Karpas-422 (cell line): ENCODE results near the gene FNDC3B. TPM values are rescaled to one million over a fixed set of nuclear protein-coding genes. Genes with fewer than 3 reads are reported as not detected.
"Not testable (repeated sequence)": the region's sequence is repeated elsewhere in the genome, so short reads cannot be mapped to it uniquely, and the experiment has no call there.

Experiments used
- DNase-seq: peaks from one replicate; pipeline ENCODE4 v3.0.0-alpha.2; 2015
- H2AFZ ChIP-seq: fragments of 200-600 bp; sonication (generic); 2 replicates; pipeline ENCODE4 v1.6.1; 2014; ENCODE audit warnings: antibody characterized with exemption, low read length, mixed read lengths
- H3K27ac ChIP-seq: fragments of 200-600 bp; sonication (generic); 2 replicates; pipeline ENCODE4 v1.5.1; 2014; ENCODE audit warnings: mild to moderate bottlenecking, low read length, moderate library complexity
- H3K27me3 ChIP-seq: fragments of 200-600 bp; sonication (generic); 2 replicates; pipeline ENCODE4 v1.6.1; 2014; ENCODE audit warnings: low read length, mixed read lengths
- H3K36me3 ChIP-seq: fragments of 200-600 bp; sonication (generic); 2 replicates; pipeline ENCODE4 v1.6.1; 2014; ENCODE audit warnings: low read length, mixed read lengths; ENCODE audit not compliant: insufficient read depth
- H3K4me1 ChIP-seq: fragments of 200-600 bp; sonication (generic); 2 replicates; pipeline ENCODE4 v1.6.1; 2014; ENCODE audit warnings: mild to moderate bottlenecking, low read length, mixed read lengths
- H3K4me2 ChIP-seq: fragments of 200-600 bp; sonication (generic); 2 replicates; pipeline ENCODE4 v1.6.1; 2014; ENCODE audit warnings: low read length, low read depth, mild to moderate bottlenecking; ENCODE audit not compliant: poor library complexity, severe bottlenecking
- H3K4me3 ChIP-seq: fragments of 200-600 bp; sonication (generic); 2 replicates; pipeline ENCODE4 v1.5.1; 2014; ENCODE audit warnings: mild to moderate bottlenecking, antibody characterized with exemption, low read length, mixed read lengths
- H3K79me2 ChIP-seq: fragments of 200-600 bp; sonication (generic); 2 replicates; pipeline ENCODE4 v1.6.1; 2014; ENCODE audit warnings: mild to moderate bottlenecking, low read length, mixed read lengths
- H3K9ac ChIP-seq: fragments of 200-600 bp; sonication (generic); 2 replicates; pipeline ENCODE4 v1.6.0; 2014; ENCODE audit warnings: low read length
- H3K9me2 ChIP-seq: fragments of 200-600 bp; sonication (generic), shearing (Covaris generic); replicated peaks from 2 replicates; pipeline ENCODE4 v1.6.0; 2014; ENCODE audit warnings: mild to moderate bottlenecking, low read length, moderate library complexity; ENCODE audit not compliant: insufficient read depth
- H3K9me3 ChIP-seq: fragments of 300-700, 200-600 bp; sonication (generic); 2 replicates; pipeline ENCODE4 v1.6.1; 2014; ENCODE audit warnings: low read length, mixed read lengths
- H4K20me1 ChIP-seq: fragments of 200-600 bp; sonication (generic); 2 replicates; pipeline ENCODE4 v1.6.1; 2014; ENCODE audit warnings: mild to moderate bottlenecking, antibody characterized with exemption, low read length, low read depth; ENCODE audit not compliant: insufficient read depth
- total RNA-seq: library from RNA; depleted of rRNA; stranded (reverse); fragments of >200 nt; shearing (Covaris generic); gene quantifications from 2 replicates; pipeline ENCODE4 v1.2.3, GENCODE V29; 2014; ENCODE audit warnings: low replicate concordance

The FNDC3B gene
- total RNA-seq, 1 experiment from 2014 or later, result 2.6 TPM

DNA sequence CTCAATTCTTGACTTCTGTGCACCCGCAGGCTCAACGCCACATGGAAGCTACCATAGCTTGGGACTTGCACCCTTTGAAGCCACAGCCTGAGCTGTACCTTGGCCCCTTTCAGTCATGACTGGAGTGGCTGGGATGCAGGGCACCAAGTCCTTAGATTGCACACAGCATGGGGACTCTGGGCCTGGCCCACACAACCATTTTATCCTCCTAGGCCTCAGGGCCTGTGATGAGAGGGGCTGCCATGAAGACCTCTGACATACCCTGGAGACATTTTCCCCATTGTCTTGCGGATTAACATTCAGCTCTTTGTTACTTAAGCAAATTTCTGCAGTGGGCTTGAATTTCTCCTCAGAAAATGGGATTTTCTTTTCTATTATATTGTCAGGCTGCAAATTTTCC lies 203.1 kb downstream of the FNDC3B start:
- H4K20me1 ChIP-seq, H3K4me3 ChIP-seq, H3K9me3 ChIP-seq, H3K4me1 ChIP-seq, H3K27ac ChIP-seq, H3K36me3 ChIP-seq, H3K4me2 ChIP-seq, H3K79me2 ChIP-seq, DNase-seq, H2AFZ ChIP-seq, H3K9me2 ChIP-seq, H3K27me3 ChIP-seq, H3K9ac ChIP-seq: not testable (repeated sequence)

GRCh38 chr3:172243376-172243775 lies 204.0 kb downstream of the FNDC3B start:
- not testable (repeated sequence) for H2AFZ ChIP-seq, H3K27ac ChIP-seq, H3K36me3 ChIP-seq, H3K9me2 ChIP-seq, H3K4me1 ChIP-seq, H3K9ac ChIP-seq, H3K79me2 ChIP-seq, H3K9me3 ChIP-seq, H3K4me2 ChIP-seq, H3K27me3 ChIP-seq, DNase-seq, H3K4me3 ChIP-seq, H4K20me1 ChIP-seq

- H3K79me2 ChIP-seq, result no peaks in the 10 kb centered on the region
- H3K9me3 ChIP-seq, result no peaks in the 10 kb centered on the region
- no peaks in the 10 kb centered on the region for H3K36me3 ChIP-seq
- H3K27me3 ChIP-seq, result no peaks in the 10 kb centered on the region
- H3K9ac ChIP-seq, result no peak overlapping the region
- no peak for DNase-seq
- H2AFZ ChIP-seq, result no peak overlapping the region
- no peaks in the 10 kb centered on the region for H4K20me1 ChIP-seq
- no peaks in the 10 kb centered on the region for H3K4me1 ChIP-seq
- no peak overlapping the region for H3K4me2 ChIP-seq
- no peaks in the 10 kb centered on the region for H3K9me2 ChIP-seq
- H3K27ac ChIP-seq, result no peak overlapping the region
- H3K4me3 ChIP-seq, result no peak overlapping the region
These were observed 204.6 kb downstream of the FNDC3B start for GRCh38 chr3:172244011-172244410.

GRCh38 chr3:172245241-172245640 lies 205.9 kb downstream of the FNDC3B start:
- no peak overlapping the region for H3K4me3 ChIP-seq
- H2AFZ ChIP-seq, result no peak overlapping the region
- H3K27ac ChIP-seq, result no peak overlapping the region
- DNase-seq, result no peak
- H3K9me2 ChIP-seq, result no peaks in the 10 kb centered on the region
- H3K4me1 ChIP-seq, result no peaks in the 10 kb centered on the region
- no peaks in the 10 kb centered on the region for H3K9me3 ChIP-seq
- H3K9ac ChIP-seq, result no peak overlapping the region
- no peaks in the 10 kb centered on the region for H3K36me3 ChIP-seq
- no peaks in the 10 kb centered on the region for H3K27me3 ChIP-seq
- no peak overlapping the region for H3K4me2 ChIP-seq
- H3K79me2 ChIP-seq, result no peaks in the 10 kb centered on the region
- H4K20me1 ChIP-seq, result no peaks in the 10 kb centered on the region

DNA sequence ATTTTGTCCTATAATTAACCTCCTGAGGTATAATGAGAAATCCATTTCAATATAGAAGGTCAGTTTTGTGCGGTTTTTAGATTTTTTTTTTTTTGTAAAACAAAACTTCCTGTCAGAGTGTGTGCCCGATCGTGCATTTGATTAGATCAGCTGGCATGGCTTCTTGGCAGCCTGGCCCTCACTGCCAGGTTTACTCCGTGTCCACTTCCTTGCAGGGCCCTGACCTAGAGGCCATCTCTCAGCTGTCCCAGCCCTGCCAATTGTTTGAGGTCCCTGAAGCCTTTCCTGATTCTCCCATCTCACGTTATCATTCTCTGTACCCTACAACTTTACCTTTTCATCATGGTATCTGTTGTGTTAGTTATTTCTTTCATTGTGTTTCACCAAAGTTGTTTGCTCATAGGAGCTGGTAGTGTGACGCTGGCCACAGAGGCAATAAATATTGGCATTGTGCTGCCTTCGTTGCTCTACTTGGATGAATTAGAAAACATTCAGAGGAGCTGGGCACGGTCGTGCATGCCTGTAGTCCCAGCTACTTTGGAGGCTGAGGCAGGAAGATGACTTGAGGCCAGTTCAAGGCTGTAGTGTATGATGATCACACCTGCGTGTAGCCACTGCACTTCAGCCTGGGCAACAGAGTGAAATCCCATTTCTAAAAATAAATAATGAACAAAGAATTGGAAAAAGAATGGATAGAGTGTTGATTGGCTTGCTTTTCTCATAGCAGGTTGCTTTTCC lies 206.9 kb downstream of the FNDC3B start:
- no peaks in the 10 kb centered on the region for H4K20me1 ChIP-seq
- no peaks in the 10 kb centered on the region for H3K79me2 ChIP-seq
- H3K27ac ChIP-seq, result no peak overlapping the region

DNA sequence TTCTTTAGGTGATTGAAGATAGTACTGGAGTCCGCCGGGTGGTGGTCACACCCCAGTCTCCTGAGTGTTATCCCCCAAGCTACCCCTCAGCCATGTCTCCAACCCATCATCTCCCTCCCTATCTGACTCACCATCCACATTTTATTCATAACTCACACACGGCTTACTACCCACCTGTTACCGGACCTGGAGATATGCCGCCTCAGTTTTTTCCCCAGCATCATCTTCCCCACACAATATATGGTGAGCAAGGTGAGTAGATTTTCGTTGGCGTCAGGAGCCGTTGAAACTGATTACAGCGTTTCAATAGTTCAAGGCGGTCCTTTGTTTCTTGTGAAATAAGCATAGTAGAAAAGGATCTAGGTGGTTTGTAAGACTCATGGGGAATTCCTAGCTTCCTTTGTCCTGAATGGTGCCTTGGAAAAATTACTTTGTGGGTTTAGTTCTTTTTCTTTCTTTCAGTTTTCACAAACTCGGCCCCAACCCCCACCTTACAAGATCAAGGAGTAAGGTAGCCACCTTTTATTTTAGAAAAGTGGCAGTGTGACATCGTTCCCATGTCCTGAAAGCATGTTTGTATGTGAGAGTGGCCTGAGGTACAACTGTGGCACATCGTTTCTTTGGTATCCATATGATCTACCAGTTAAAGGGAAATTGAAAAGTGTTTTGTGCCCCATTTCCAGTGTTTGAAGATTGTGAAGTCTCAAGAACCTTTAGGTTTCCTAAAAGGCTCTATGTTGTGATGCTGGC lies 208.3 kb downstream of the FNDC3B start:
- Histone ChIP-seq H3K4me1 (no peaks in the 10 kb centered on the region), H3K79me2 (no peaks in the 10 kb centered on the region), H3K27me3 (no peaks in the 10 kb centered on the region), H3K4me2 (no peak overlapping the region), H3K27ac (no peak overlapping the region), H3K4me3 (no peak overlapping the region), H3K36me3 (no peaks in the 10 kb centered on the region), H3K9me3 (no peaks in the 10 kb centered on the region), H4K20me1 (no peaks in the 10 kb centered on the region), H3K9me2 (no peaks in the 10 kb centered on the region), H3K9ac (no peak overlapping the region), H2AFZ (no peak overlapping the region)
- no peak for DNase-seq

More for the DNA sequence above, 206.9 kb downstream of the FNDC3B start:
- no peaks in the 10 kb centered on the region for H3K4me1 ChIP-seq
- no peak overlapping the region for H2AFZ ChIP-seq
- no peaks in the 10 kb centered on the region for H3K27me3 ChIP-seq
- H3K4me2 ChIP-seq, result no peak overlapping the region
- no peak overlapping the region for H3K9ac ChIP-seq
- H3K9me2 ChIP-seq, result no peaks in the 10 kb centered on the region
- no peak for DNase-seq
- H3K36me3 ChIP-seq, result no peaks in the 10 kb centered on the region
- H3K4me3 ChIP-seq, result no peak overlapping the region
- H3K9me3 ChIP-seq, result no peaks in the 10 kb centered on the region

DNA sequence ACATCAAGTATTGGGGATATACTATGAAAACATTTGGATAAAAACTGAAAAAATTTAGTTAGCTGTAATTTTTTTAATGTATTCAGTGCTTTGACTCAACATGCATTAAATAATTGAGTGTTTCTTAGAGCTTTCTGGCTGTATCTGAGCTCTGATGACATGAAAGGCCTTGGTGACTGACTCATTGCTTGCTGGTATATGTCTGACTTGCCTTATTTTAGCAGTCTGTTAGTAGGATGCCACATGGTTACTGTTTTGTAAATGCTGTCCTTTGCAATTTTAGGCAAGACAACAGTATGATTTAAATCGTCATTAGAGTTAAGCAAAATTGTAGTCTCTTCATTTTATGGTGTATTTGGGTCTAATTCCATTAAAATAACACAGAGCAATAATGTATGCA lies 209.7 kb downstream of the FNDC3B start:
- Histone ChIP-seq H3K36me3 (no peaks in the 10 kb centered on the region), H2AFZ (no peak overlapping the region), H3K9ac (no peak overlapping the region), H3K27me3 (no peaks in the 10 kb centered on the region), H3K27ac (no peak overlapping the region), H3K4me3 (no peak overlapping the region), H3K9me3 (no peaks in the 10 kb centered on the region), H3K4me1 (no peaks in the 10 kb centered on the region), H3K4me2 (no peak overlapping the region), H3K79me2 (no peaks in the 10 kb centered on the region), H3K9me2 (no peaks in the 10 kb centered on the region), H4K20me1 (no peaks in the 10 kb centered on the region)
- no peak for DNase-seq

DNA sequence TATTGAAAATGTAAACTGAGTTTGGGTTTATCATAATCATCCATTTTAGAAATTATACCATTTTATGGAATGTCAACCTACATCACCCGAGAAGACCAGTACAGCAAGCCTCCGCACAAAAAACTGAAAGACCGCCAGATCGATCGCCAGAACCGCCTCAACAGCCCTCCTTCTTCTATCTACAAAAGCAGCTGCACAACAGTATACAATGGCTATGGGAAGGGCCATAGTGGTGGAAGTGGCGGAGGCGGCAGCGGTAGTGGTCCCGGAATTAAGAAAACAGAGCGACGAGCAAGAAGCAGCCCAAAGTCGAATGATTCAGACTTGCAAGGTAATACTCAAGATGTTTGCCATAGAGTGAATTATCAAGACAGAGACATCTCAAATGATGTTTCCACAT lies 211.8 kb downstream of the FNDC3B start:
- no peaks in the 10 kb centered on the region for H4K20me1 ChIP-seq
- no peak overlapping the region for H3K27ac ChIP-seq
- H3K27me3 ChIP-seq, result no peaks in the 10 kb centered on the region
- no peaks in the 10 kb centered on the region for H3K9me2 ChIP-seq
- no peak for DNase-seq
- no peaks in the 10 kb centered on the region for H3K36me3 ChIP-seq
- no peak overlapping the region for H3K4me3 ChIP-seq
- H3K4me1 ChIP-seq, result no peaks in the 10 kb centered on the region
- no peaks in the 10 kb centered on the region for H3K79me2 ChIP-seq
- no peak overlapping the region for H3K9ac ChIP-seq
- no peak overlapping the region for H3K4me2 ChIP-seq
- H3K9me3 ChIP-seq, result no peaks in the 10 kb centered on the region
- H2AFZ ChIP-seq, result no peak overlapping the region
